WERI-Rb-1 (cell line): ENCODE results near the gene SPATA32.
"Not testable (repeated sequence)": the region's sequence is repeated elsewhere in the genome, so short reads cannot be mapped to it uniquely, and the experiment has no call there.

Experiments
- DNase-seq: peaks from one replicate; pipeline ENCODE4 v3.0.0-alpha.2; 2020
- H3K27ac ChIP-seq: fragments of 250-450 bp; sonication (Bioruptor Pico); 2 replicates; pipeline ENCODE4 v1.5.1; 2020; ENCODE audit warnings: mild to moderate bottlenecking, moderate library complexity
- H3K27me3 ChIP-seq: fragments of 250-450 bp; sonication (Bioruptor Pico); 2 replicates; pipeline ENCODE4 v1.5.1; 2021; ENCODE audit warnings: mild to moderate bottlenecking, low read depth, moderate library complexity; ENCODE audit not compliant: insufficient read depth, severe bottlenecking
- H3K36me3 ChIP-seq: fragments of 250-450 bp; sonication (Bioruptor Pico); 2 replicates; pipeline ENCODE4 v1.5.1; 2020; ENCODE audit warnings: mild to moderate bottlenecking, moderate library complexity
- H3K4me3 ChIP-seq: 2 replicates; pipeline ENCODE4 v1.5.1; 2011; ENCODE audit warnings: low read depth, mild to moderate bottlenecking, control low read depth, low read length
- H3K9me3 ChIP-seq: fragments of 250-450 bp; sonication (Bioruptor Pico); 2 replicates; pipeline ENCODE4 v1.5.1; 2021; ENCODE audit warnings: mild to moderate bottlenecking, moderate library complexity; ENCODE audit not compliant: severe bottlenecking
- CTCF ChIP-seq: IDR thresholded peaks from 2 replicates; pipeline ENCODE4 v1.5.1; 2011; ENCODE audit warnings: low read depth, mild to moderate bottlenecking, control low read depth, inconsistent platforms, low read length

SPATA32 gene

GRCh38 chr17:45258981-45259380 lies 2.9 kb downstream of the SPATA32 start:
- no peak for TF ChIP-seq CTCF
- Histone ChIP-seq H3K36me3 (peaks cover 19% of the 10 kb centered on the region), H3K27ac (no peak overlapping the region), H3K27me3 (no peaks in the 10 kb centered on the region), H3K9me3 (no peaks in the 10 kb centered on the region), H3K4me3 (no peak overlapping the region)
- no peak for DNase-seq

GRCh38 chr17:45257115-45257514 lies 4.8 kb downstream of the SPATA32 start:
- no peak for DNase-seq
- Histone ChIP-seq H3K27ac (no peak overlapping the region), H3K4me3 (no peak overlapping the region), H3K9me3 (no peaks in the 10 kb centered on the region), H3K27me3 (no peaks in the 10 kb centered on the region), H3K36me3 (peaks cover under 1% of the 10 kb centered on the region; the same call in 1 of the 2 replicates)
- TF ChIP-seq CTCF, result no peak

GRCh38 chr17:45256114-45256966 lies 5.6 kb downstream of the SPATA32 start:
- Histone ChIP-seq H3K36me3 (no peaks in the 10 kb centered on the region), H3K9me3 (no peaks in the 10 kb centered on the region), H3K27me3 (no peaks in the 10 kb centered on the region), H3K4me3 (no peak overlapping the region), H3K27ac (no peak overlapping the region)
- peak; percentile 60 for TF ChIP-seq CTCF
- DNase-seq, result no peak

- Histone ChIP-seq H3K4me3 (no peak overlapping the region), H3K36me3 (no peaks in the 10 kb centered on the region), H3K27me3 (no peaks in the 10 kb centered on the region), H3K27ac (no peak overlapping the region), H3K9me3 (no peaks in the 10 kb centered on the region)
- DNase-seq, result no peak
- no peak for TF ChIP-seq CTCF
Observed at GRCh38 chr17:45255358-45255757, 6.5 kb downstream of the SPATA32 start.

GRCh38 chr17:45253879-45254278 lies 8.0 kb downstream of the SPATA32 start:
- Histone ChIP-seq H3K4me3 (no peak overlapping the region), H3K9me3 (no peaks in the 10 kb centered on the region), H3K27me3 (no peaks in the 10 kb centered on the region), H3K27ac (no peak overlapping the region), H3K36me3 (peaks cover 8% of the 10 kb centered on the region; the same call in 1 of the 2 replicates)
- no peak for TF ChIP-seq CTCF
- no peak for DNase-seq

GRCh38 chr17:45253237-45253636 lies 8.7 kb downstream of the SPATA32 start:
- H3K9me3 ChIP-seq, H3K27ac ChIP-seq: not testable (repeated sequence)

More at GRCh38 chr17:45253237-45253636, 8.7 kb downstream of the SPATA32 start:
- H3K27me3 ChIP-seq, H3K36me3 ChIP-seq, DNase-seq, H3K4me3 ChIP-seq: not testable (repeated sequence)
